Stimulated activated CD8-positive, alpha-beta memory T cell treated with anti-CD3 and anti-CD28 coated beads, Interleukin-7, amount 100 ng/mL, for 48 hours (primary cell): ENCODE data around the gene CXCR5.

Source experiments
- DNase-seq, 2 donors: peaks; one replicate each; pipeline ENCODE4 v3.0.0-alpha.2; 2020; ENCODE audit warnings: low read depth in 1 of 2; ENCODE audit errors: extremely low read depth in 1 of 2

CXCR5 gene

DNA sequence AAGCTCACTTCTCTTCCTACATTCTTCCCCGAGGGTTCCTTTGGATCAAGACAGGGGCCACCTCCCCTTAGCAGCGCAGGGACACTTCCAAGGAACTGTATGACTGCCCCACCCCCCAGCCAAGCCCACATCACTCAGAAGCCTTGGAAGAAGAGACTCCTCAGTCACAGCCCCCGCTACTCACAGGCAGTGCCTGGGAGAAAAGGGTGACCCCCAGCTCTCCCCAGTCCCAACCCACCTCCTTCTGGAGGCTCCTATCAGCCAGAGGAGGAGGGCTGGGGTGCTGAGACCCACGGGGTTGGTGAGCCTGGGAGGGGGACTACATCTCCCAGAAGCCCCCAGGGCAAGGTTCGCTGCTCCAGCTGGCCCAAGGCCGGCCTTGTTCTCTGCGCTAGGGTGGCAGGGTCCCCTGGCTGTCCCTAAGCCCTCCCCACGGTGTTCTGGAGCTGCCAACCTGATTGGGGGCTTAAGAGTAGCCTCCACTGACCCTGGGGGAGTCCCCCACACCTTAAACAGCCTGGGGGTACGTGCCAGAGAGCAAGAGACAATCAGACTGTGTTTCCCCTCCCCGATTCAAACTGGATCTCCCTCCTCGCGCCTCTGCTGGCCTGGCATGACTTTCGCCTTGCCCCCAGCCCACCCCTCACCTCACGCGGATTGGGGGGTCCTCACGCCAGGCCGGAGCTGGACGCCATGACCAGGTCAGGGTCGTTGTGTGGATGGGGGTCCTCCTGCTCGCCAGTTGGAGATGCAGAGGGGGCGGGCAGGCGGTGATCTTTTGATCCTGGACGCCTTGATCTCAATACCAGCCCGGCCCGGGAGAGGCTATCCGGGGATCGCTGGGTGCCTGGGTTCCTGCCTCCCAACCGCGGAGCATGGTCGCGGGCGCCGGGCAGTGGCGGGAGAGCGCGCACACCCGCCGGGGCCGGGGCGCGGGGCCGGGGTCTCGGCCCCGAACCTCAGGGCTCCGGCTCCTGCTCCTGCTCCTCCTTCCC is 41.2 kb downstream of the CXCR5 start:
- no peak for DNase-seq

DNA sequence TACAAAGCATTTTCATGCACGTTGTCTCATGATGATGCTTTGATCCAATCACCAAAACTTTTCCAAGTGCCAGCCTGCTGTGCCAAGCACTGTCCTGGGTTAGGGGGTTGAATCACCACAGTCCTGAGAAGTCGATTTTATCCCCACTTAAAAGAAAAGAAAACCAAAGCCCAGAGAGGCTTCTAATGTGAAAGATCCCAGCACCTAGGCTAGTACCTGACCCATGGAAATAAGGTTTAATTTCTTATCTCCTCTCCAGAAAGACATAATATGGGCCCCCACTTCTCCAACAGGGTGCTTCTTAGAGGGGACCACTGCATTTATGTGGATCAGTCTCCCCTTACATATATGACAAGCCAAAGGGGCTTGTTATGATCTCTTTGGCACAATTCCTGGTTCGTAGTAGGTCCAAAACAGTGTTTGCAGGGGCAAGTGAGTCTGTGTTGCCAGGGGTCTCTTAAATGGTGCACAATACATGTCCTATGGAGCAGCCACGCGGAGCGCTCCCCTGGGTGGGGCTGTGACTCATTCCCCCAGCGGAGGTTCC is 43.9 kb downstream of the CXCR5 start:
- DNase-seq: no peak

DNA sequence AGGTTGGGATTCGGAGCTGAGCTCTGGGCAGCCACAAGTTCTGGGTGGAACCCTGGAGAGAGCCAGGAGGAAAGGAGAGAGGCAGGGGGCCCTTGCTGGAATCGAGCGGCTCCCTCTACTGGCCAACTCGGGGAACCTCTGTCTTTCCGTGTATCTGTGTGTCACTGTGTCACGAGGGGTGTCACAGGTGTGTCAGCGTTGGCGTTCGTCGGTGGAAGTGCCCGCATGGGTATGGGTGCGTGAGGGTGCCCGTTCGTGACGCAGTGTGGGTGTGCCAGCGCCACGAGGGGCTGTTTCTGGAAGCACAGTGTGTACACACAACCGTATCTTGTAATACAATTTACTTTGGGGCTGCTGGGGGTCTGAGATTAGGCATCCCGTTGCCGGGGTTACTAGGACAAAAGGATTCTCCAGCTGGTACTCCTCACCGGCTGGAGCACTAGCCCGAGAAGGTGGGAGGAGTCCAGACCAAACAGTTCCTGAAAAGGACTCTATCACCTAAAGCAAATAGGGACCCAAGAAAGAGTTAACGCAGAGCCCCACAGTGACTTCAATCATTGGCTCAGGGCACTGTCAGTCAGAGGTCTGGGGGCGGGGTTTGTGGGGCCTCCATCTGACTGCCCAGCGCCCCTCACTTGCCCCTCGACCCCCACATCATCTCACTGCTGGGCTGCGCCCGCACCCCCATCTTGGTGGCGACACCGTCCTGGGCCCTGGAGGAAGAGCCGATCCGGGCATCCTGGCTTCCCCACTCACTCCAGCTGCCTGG is 44.6 kb downstream of the CXCR5 start:
- DNase-seq: peak; percentile 73 to 84

DNA sequence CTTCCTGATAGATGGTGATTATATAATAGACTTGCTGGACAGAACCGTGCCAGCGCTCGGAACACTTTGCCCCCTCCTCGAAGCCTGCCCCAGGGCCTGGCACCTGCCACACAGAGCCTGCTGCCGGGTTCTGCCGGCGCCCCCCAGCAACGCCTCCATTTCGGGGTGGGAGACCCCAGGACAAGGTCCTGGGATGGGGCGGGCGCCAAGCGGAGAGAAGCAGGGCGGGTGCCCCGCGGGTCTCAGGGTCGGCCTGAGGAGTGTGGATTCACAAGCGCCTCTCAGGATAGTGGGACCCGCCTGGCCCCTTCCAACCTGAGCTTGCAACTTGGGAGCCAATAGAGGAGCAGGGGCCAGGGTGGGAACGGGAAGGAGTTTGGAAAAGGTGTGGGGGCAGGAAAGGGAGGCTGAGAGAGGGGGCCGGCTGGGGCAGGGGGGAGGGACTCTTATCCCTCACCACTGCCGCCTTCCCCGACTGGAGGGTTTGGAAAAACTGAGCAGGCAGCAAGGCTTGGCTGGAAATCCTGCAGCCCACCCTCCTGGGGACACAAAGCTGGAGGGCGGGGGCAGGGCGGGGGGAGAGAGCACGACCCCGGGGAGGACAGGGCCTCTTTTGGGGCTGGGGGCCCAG is 45.3 kb downstream of the CXCR5 start:
- DNase-seq: no peak

DNA sequence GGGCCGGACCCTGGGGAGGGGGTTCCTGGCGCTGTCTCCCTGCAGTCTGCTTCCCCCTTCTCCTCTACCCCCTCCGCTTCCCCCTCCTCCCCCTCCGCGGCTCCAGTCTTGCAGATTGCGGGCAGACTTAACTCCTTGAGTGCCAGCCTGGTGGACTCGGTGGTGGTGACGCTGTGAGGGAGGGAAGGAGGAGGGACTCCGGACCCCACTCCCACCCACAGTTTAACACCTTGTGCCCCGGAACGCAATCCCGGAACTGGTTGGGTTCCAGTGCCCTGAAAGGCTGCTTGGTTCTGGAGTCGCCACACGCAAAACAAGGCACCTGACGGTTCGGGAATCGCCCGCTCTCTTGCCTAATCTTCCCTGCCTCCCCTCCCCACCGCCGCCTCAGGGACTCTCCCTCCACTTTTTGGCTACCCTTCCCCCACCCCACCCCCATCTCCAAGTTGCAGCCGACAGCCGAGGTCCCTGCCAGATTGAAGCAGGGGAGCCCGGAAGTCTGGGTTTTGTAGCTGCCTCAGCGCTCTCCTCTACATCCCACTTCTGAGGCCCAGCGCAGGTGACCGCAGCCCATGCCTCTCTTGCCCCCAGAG is 45.9 kb downstream of the CXCR5 start:
- DNase-seq: no peak

DNA sequence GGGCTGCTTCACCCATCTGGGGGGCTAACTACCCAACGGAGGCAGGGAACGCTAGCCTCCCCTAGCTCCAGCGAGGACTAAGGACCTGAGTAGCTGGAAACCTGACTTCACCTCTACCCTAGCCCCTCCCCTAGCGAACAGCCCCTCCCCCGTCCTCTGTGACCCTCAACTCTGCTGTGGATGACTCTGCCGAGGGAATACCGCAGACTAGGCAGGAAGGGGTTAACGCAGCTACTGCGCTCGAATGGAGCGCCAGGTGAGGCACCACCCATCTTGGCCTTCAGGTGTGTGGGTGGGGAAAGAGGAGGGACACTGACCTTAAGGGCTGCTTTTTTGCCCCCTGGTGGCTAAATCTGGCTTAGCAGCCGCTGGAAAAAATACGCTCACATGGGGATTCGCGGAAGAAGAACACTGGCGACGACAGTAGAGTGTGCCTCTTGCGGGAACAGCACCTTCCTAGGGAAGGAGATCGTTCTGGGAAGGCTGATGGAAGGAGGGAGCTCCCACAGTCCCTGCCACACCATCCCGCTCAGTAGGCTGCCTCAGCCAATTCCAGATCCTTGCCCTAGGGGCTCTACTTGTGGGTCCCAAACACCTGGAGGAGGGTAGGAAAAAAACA is 46.5 kb downstream of the CXCR5 start:
- DNase-seq: peak; percentile 74 to 79

DNA sequence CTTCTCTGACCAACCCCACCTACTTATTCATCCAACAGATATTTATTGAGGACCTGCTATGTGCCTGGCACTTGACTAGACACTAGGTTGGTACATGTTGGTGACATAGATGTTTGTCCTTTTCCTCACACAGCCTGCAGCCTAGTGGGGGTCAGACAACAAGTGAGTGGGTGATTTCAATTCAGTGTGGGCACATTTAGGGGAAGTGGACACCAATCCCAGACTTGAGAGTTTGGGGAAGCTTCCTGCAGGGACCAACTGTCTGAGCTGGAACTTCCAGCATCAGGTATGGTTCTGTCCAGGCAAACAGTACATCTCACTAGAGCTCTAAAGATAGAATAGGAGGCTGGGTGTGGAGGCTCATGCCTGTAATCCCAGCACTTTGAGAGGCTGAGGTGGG is 47.9 kb downstream of the CXCR5 start:
- no peak for DNase-seq

DNA sequence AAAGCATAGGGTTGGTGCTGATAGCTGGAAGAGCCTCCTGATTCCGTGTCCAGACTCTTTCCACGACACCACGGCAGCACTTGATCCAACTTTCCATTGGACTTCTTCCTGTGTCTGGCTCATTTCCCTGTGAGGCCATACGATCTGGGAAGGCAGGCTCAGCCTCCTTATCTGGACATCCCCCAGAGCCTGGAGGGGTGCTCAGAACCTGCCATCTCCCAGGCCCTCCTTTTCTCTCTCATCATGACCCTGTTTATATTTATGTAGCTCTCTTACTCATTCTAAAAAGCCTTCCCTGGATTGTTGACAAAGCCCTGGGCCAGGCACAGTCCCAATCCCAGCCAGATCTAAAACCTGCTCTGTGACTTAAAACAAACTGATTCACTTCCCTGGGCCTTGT is 49.8 kb downstream of the CXCR5 start:
- DNase-seq: no peak

DNA sequence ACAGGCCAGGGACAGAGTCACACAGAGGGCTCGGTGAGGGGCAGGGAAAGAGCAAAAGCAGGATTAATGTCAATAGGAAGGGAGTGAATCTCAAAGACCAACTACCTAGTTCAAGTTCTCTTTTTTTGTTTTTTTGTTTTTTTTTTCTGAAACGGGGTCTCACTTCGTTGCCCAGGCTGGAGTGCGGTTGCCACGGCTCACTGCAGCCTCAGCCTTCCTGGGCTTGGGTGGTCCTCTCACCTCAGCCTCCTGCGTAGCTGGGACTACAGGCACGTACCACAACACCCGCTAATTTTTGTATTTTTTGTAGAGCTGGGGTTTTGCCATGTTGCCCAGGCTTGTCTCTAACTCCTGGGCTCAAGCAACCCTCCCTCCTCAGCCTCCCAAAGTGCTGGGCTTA is 51.7 kb downstream of the CXCR5 start:
- DNase-seq: no peak

DNA sequence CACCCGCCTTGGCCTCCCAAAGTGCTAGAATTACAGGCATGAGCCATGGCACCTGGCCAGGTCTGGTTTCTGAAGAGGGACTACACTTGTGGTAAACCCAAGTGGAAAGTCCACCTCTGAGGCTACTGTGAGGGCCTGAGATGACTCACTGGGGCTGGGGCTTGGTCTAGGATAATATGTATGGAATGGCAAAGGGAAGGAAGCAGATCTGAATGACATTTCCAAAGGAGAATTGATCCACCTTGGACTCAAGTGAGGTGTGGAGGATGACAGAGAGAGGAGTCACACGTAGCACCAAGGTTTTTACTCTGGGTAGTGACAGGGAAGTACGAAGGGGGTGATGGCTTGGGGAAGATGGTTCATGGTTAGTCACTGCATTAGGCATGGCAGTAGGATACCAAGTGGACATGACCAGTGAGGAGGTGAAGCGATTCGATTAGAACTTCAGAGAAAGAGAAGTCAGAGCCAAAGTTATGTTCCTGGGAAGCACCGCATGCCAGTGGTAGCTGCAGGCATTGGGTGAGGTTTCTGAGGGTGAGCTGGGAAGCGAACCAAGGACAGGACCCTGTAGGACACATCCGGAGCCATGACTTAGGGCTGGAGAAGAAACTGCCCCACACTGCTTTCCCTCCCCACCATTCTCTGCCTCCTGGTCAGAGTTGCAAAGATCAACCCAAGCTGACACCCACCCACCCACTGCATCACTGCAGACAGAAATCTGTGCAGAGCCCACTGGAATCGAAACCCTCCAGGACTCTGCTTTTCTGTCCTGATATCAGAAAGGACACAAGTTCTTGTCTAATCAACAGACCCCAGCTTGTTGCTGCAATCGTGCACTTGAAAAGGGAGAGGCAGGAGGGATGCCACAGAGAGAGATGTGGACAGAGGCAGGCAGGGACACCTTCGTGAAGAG is 55.1 kb downstream of the CXCR5 start:
- no peak for DNase-seq

DNA sequence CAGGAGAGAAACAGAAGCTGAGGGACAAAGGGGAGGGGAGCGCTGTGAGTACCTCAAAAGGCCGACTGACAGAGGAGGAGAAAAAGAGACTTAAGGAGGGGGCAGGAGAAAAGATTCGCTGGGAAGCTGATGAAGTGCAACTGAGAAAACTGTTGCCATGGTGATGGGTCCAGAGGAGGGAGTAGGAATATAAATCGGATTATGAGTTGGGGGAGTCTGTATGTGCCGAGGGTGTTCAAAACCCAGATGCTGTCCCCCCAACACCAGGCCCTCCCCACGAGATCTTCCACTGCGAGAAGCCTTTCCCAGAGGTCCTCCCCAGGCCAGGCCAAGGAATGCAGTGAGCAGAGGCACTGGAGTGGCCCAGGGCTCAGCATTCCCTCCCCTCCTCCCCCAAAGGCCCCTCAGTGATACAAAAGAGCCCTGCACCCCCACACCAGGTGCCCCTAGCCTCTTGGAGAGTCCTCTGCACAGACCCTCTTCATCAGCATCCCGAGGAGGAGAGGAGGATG is 55.8 kb downstream of the CXCR5 start:
- no peak for DNase-seq

DNA sequence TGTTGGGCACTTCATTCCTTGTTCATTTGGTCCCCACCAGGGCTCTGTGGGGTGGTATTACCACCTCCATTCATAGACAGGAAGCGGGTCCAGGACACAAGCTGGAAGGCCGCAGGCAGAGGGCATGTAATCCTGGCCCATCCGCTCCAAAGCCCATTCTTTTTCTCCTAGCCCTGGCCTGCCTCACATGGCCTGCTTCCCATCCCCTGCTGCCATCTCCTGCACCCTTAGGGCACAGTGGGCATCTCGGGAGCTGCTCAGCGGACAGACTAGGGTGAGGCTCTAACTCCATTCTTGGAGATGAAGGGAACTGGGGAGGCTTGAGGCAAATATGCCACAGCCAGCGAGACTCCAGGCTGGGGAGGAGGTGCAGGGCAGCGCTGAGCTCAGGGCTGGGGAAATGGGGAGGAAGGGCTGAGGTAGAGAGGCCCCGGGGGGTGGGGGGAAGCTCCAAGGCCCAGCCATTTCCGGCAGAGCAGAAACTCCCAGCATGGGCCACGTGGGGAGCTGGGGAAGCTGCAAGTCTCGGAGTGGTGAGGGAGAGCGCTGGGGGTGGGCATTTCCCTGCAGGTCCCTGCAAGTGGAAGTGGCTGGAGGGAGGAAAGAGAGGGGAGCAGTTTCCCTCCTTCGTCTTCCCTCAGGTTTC is 56.4 kb downstream of the CXCR5 start:
- DNase-seq: peak in 1 of 2 donors; percentile 53

DNA sequence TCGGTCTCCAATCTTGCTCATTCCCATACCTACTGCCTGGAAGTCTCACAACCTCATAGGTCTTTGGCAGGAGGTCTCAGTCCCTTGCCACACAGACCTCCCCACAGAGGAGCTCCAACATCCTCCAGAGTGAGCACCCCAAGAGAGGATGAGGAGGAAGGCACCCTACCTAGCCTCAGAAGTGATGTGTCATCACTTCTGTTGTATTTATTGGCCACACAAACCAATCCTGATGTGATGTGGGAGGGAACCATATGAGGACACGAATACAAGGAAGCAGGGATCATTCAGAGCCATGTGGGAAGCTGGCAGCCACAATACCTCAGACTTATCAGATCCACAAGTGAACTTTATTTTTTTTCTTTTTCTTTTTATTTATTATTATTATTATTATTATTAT is 63.4 kb downstream of the CXCR5 start:
- DNase-seq: no peak
